UCSD-AML1 (cell line): ENCODE measurements around the gene MAGEA6.
"Not testable (repeated sequence)": the region's sequence is repeated elsewhere in the genome, so short reads cannot be mapped to it uniquely, and the experiment has no call there.

Source experiments
- DNase-seq: peaks from one replicate; lab custom pipeline; 2025; ENCODE audit not compliant: unreplicated experiment; lab: John Stamatoyannopoulos, UW

Gene MAGEA6, protein sequence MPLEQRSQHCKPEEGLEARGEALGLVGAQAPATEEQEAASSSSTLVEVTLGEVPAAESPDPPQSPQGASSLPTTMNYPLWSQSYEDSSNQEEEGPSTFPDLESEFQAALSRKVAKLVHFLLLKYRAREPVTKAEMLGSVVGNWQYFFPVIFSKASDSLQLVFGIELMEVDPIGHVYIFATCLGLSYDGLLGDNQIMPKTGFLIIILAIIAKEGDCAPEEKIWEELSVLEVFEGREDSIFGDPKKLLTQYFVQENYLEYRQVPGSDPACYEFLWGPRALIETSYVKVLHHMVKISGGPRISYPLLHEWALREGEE

DNA sequence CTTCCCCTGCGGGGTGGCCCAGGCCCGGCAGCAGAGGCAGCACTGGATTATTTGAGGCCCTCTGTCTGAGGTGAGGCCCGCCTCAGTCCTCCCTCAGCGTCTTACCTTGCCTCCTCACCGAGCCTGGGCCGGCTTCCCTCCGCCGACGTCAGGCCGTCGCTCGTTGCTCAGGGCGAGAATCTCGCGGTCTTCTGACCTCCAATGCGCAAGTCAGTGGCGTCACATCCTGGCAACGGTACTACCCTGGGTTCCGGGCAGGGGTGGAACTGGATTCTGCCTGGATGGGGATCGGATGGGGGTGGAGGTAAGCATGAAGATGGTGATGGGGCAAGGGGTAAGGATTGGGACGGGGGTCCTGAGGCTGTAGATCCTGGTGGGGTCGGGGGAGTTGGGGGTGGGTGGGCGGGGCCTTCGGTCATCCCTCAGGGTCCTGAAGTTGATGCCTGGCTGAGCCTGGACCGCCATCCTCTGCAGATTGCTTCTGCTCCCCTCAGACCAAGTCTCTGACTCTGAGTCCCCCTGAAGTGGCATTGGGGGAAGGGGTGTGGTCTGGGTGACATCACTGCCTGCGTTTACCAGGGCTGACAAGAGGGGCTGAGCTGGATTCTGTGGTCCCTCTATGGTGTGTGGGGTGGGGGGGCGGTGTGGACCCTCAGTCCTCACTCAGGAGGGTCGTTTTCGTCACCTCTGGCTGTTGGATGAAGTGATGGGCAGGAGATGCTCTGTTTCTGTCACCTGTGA, at the start of gene MAGEA6:
TSS of gene MAGEA6 (minus strand) at position 141 of the 741 bp plus-strand sequence. CDS start 2,039 bp downstream, outside the sequence.
- DNase-seq: not testable (repeated sequence)

DNA sequence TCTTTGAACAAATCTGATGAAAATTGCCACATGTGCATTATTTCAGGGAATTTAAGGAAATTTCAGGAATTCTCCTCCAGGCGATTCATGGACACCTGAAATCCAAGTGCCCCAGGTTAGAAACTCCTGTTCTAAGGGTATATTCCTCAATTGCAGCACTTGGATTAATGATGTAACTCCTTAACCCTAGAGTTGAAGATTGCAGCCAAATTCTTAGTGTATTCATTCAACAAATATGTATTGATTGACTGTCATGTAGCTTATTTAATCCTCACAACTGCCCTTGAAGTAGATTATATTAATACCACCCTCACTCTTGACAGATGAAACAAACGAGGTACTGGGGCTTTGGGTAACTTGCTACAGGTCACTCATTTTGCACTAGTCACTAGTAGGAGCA, 49.8 kb upstream of the MAGEA6 start:
- no peak for DNase-seq

DNA sequence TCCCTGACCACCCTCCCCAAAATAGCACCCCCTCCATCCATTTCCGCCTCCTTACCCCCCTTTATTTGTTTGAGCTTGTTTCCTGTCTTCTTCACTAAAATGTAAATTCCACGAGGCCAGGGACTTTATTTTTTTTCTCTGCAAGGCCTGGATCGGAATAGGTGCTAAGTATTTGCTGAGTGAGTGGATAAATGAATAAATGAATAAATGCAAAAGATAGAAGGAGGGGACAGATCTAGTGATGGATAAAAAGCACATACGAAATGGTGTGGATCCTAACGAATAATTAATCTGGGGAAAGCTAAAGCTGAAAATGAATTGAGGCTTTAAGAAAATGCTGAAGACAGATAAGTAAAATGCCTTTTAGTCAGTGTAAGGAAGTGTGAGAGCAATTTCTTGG, 48.9 kb upstream of the MAGEA6 start:
- no peak for DNase-seq

DNA sequence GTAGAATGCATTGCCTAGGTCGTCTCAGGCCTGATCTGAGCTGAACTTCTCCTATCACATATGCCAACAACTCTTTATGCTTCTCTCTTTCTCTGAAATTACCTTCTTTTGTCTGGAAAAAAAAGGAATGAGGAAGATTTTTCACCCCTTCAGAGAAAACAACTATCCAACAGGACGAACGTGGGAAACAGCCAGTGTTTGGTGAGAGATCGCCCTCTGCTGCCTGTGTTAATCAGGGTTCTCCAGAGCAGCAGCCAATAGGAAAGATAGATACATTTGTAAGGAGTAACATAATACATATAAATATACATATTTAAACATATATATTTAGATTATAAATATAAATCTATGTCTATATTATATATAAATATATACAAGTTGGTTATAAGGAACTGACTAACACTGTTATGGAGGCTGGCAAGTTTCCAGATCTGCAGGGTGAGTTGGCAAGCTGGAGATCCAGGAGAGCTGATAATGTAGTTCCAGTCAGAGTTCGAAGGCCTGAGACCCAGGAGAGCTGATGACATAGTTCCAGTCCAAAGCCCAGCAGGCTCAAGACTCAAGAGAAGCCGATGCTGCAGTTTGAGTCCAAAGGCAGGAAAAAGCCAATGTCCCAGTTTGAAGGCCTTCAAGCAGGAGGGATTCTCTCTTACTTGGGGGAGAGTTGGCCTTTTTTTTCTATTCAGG, 47.7 kb upstream of the MAGEA6 start:
- no peak for DNase-seq

DNA sequence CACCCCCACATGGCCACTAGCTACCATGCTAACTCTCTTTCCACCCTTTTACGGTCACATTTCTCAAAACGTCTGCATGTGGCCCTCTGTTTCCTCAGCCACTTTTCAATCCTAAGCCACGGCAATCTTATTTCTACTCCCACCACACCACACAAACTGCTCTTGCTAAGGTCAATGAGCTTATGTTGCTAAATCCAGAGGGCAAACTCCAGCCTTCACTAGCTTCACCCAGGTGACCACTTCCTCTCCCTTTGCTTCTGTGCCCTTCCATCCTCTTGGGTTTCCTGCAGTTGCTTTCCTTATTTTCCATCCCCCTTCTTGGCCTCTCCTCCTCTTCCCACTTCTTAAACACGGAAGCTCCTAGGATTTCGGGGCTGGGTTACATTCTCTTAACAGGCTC, 44.6 kb upstream of the MAGEA6 start:
- no peak for DNase-seq

DNA sequence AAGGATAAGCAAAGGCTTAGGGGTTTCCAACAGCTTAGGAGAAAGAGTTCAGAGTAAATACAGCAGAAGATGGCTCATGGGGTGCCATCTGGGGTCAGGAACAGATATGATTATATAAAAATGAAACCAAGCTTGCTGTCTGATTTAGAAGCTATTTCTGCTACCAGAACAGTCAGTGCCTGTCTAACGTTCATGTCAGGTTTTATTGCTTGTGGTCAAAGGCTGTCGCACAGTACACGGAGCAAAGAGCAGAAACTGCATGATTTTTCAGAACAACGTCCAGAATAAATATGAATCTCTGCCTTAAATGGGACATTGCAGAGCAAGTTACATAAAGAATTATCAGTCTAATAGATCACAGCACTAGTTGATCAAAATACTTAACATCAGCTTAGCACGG, 43.7 kb upstream of the MAGEA6 start:
- DNase-seq: no peak

DNA sequence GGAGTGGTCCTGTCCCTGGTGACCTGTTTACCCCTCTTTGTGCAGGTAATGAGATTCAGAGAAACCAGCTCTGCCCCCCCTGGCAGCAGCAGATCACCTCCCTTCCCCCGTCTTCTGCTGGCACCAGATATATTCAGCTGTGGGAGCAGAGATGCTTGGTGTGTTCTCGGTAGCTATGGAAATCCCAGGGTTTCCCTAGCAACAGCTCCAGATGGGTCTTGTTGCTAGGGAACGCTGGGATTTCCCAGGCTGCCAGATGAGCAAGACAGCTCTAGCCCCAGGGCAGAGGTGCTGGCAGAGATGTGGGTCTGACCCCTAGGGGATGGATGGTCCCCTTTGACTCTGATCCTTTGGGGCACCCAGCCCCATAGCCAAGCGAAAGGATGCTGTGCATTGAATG, 40.9 kb upstream of the MAGEA6 start:
- DNase-seq: no peak

DNA sequence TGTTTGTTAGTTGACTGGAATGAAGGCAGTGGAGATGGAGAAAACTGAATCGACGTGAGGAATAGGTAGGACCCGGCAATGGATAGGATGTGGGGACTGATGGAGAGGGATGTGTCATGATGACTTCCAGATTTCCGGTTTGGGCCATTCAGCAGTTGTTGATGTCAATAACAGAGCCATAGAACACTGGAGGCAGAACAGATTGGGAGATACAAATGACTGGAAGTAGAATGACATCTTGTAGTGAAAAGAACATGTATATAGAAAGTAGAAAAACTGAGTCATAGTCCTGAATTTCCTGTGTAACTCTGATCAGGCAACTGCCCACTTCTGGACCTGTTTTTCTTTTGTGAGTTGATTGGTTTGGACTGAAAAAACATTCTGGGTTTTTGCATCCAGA, 36.5 kb upstream of the MAGEA6 start:
- DNase-seq: no peak

DNA sequence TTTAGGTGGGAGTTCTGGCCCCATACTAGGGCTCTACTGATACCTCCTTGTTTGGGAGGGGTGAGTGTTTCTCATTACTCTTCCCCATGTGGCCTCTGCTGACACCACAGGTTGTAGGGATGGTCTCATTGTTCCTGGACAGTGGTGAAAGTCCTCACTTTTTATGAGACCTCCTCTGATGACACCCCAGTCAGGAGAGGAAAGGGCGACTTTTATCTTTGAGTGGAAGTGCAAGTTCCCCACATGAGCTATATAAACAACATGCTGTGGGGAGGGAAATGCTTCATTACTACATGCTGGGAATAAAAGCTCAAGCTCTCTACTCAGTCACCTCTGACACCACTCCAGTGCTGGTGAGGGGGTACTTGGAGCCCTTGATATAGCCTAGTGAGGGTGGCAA, 29.5 kb upstream of the MAGEA6 start:
- DNase-seq: no peak

DNA sequence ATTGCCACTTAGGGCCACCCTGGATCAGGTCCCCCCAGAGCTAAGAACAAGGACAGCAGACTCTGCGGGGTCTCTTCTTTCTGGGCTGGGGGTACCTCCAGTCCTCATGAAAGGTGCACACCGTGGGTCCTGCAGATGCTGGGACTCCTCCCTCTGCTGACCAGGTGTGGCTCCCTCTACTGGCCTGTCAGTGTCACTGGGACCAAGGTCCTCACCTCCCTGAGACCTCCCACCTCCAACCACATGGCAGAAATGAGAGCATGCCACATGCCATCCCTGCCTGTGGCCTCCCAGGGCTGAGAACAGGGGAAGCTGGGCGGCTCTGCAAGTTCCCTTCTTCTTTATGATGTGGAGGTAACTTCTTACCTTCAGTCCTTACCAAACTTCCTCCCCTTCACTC, 17.6 kb upstream of the MAGEA6 start:
- DNase-seq: not testable (repeated sequence)

DNA sequence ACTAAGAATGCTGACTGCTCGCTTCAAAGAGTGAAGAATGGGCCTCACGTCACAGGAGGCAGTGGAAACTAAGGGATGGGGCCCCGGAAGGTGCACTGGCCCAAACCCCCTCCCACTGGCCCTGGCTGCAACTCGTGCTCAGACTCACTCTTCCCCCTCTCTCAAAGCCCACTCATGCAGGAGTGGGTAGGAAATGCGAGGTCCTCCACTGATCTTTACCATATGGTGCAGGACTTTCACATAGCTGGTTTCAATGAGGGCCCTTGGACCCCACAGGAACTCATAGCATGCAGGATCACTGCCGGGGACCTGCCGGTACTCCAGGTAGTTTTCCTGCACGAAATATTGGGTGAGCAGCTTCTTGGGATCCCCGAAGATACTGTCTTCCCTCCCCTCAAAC, 2.9 kb downstream of the MAGEA6 start:
- DNase-seq: not testable (repeated sequence)

DNA sequence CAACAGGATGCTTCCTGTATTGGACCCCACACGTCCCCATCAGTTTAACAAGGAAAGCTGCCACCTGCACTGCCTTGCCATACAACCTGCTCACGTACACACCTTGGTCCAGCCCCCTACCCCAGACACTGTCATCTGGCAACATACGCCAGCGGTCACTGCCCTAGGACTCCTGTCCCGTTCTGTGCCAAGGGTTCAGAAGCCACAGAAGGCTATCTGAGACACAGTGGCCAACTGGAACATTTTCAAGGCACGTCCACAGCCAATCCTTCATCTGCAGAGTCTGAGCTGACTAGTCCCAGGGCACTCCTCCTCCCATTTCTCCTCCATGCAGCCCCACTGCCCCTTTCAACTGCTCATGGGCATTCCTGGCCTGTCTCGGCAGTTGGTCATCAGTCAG, 7.9 kb downstream of the MAGEA6 start:
- DNase-seq: not testable (repeated sequence)

DNA sequence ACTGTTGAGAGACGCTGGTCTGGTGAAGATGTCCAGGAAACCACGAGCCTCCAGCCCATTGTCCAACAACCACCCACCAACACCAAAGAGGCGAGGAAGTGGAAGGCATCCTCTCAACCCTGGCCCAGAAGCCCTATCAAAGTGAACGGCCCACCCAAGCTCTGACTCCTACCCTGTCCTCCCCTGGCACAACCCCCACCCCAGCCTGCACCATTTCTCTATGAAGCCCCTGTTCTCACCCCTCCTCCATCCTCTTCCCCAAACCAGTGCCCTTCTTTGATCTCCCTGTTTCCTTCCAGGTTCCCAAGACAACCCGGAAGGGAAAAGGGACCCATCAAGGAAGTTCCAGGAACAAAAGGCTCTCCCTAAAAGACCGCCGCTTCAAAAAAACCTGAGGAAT, 9.9 kb downstream of the MAGEA6 start:
- DNase-seq: not testable (repeated sequence)

DNA sequence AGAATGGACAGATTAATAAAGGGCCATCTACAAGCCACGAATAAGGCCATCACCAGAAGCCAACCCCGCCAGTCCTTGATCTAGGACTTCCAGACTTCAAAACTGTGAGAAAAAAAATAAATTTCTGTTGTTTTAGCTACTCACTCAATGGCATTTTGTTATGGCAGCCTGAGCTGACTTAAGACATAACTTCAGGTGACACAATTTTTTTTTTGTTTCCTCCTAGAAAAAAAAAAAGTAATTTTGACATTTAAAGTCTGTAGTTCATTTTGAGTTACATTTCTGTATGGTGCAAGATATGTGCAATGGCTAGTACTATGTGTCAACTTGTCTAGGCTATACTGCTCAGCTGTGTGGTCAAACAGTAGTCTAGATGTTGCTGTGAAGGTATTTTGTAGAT, 10.6 kb downstream of the MAGEA6 start, which contains the start of gene CSAG3:
TSS of gene CSAG3 (plus strand) at position 301 of the 400 bp plus-strand sequence.
- DNase-seq: not testable (repeated sequence)

DNA sequence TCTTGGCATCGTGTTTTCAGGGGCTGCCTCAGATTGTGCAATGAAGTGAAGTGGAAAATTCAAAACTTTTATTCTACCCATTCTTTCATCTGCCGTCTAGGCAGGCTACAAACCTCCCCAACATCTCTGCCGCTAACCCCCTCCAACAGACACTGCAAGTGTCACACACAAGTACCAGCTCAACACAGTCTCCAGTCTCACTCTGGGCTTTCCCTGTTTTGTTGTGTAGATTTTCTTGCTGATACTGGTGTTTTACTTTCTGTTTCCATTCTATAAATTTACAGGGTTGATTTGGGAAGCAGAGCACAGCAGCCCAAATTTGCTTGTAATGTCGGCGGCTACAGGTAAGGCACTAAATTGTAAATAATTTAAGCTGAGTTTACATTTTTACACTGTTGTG, 14.6 kb downstream of the MAGEA6 start:
- not testable (repeated sequence) for DNase-seq

DNA sequence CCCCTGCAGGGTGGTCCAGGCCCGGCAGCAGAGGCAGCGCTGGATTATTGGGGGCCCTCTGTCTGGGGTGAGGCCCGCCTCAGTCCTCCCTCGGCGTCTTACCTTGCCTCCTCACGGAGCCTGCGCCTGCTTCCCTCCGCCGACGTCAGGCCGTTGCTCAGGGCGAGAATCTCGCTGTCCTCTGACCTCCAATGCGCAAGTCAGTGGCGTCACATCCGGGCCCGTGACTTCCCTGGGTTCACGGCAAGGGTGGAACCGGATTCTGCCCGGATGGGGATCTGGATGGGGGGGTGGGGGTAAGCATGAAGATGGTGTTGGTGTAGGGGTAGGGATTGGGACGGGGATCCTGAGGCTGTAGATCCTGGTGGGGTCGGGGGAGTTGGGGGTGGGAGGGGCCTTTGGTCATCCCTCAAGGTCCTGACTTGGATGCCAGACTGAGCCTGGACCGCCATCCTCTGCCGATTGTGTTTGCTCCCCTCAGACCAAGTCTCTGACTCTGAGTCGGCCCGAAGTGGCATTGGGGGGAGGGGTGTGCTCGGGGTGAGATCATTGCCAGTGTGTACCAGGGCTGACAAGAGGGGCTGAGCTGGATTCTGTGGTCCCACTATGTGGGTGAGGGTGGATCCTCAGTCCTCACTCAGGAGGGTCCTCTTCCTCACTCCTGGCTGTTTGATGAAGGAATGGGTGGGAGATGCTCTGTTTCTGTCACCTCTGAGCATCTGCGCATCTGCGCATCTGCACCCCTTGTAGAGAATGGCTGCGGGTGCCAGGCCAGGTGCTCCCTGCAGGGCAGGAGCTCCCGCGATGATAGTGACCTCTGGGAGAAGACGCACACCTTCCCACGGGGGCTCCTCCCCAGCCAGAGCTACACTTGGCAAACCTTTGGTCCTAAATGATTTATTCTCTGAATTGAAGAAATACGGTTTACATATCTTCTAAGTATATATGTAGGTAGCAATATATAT, 15.5 kb downstream of the MAGEA6 start, which contains the start of gene MAGEA2:
TSS of gene MAGEA2 (minus strand) at position 157 of the 965 bp plus-strand sequence. CDS start 2,479 bp downstream, outside the sequence.
- DNase-seq: not testable (repeated sequence)

DNA sequence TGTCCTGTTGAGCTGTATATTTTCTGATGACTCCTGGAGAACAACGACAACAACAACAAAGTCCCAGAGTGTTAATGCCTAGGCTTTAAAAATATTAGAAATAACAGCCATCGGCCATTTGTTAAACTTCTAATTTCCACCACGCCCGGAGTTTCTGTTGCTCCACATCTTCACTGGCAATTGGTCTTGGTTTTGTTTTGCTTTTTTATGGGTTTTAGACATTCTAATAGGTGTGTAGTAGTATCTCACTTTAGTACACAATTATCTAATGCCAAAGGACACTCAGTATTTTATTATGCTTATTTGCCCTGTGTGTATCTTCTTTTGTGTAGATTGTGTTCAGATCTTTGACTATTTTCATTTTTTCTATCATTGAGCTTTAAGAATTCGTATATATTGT, 30.9 kb downstream of the MAGEA6 start:
- no peak for DNase-seq

DNA sequence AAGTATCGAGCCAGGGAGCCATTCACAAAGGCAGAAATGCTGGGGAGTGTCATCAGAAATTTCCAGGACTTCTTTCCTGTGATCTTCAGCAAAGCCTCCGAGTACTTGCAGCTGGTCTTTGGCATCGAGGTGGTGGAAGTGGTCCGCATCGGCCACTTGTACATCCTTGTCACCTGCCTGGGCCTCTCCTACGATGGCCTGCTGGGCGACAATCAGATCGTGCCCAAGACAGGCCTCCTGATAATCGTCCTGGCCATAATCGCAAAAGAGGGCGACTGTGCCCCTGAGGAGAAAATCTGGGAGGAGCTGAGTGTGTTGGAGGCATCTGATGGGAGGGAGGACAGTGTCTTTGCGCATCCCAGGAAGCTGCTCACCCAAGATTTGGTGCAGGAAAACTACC, 33.0 kb downstream of the MAGEA6 start:
- not testable (repeated sequence) for DNase-seq

DNA sequence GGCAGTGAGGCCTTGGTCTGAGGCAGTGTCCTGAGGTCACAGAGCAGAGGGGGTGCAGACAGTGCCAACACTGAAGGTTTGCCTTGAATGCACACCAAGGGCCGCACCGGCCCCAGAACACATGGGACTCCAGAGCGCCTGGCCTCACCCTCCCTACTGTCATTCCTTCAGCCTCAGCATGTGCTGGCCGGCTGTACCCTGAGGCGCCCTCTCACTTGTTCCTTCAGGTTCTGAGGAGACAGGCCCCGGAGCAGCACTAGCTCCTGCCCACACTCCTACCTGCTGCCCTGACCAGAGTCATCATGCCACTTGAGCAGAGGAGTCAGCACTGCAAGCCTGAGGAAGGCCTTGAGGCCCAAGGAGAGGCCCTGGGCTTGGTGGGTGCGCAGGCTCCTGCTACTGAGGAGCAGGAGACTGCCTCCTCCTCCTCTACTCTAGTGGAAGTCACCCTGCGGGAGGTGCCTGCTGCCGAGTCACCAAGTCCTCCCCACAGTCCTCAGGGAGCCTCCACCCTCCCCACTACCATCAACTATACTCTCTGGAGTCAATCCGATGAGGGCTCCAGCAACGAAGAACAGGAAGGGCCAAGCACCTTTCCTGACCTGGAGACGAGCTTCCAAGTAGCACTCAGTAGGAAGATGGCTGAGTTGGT, 33.5 kb downstream of the MAGEA6 start:
- no peak for DNase-seq

DNA sequence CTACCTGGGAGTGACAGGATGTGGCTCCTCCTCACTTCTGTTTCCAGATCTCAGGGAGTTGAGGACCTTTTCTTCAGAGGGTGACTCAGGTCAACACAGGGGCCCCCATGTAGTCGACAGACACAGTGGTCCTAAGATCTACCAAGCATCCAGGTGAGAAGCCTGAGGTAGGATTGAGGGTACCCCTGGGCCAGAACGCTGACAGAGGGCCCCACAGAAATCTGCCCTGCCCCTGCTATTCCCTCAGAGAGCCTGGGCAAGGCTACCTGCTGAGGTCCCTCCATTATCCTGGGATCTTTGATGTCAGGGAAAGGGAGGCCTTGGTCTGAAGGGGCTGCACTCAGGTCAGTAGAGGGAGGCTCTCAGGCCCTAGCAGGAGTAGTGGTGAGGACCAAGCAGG, 34.4 kb downstream of the MAGEA6 start:
- DNase-seq: no peak
